ENCODE results near the gene CLEC1A.
"Not testable (repeated sequence)": the region's sequence is repeated elsewhere in the genome, so short reads cannot be mapped to it uniquely, and the experiment has no call there.

Gene CLEC1A

DNA sequence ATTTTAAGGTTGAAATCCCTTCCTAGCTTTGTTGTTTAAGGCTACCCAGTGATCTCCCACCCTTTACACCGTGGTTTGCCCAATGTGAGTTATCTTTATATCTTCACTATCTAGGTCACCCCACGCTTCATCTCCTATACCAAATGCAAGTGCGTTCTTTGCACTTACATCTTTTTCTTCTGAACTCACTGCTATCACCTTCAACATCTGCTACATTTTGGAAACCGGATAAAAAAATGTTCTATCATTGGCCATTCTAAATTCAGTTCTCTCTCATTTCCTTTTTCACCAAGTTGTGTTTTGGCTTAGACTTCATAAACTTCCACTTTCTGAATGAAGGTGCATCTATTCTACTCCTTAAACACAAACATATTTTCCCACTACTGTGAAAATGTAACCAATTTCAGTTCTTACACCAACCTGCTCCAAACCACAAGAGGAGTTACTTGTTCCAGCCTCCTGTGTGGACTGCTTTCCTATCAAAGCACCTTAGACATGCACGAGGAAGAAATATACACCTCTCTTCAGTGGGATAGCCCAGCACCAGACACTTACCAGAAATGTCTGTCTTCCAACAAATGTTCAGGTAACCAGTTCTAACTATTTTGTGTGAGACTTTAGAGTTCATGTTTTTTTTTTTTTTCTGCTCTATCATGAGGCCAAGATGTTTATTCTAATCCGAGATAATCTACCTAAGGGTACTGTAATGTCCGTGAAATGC is 46.4 kb downstream of the CLEC1A start:
- H3K27ac ChIP-seq (ENCODE audit: low read length) = no peak overlapping the region
- no peak overlapping the region for H3K9ac ChIP-seq (ENCODE audit: low read length in 2 of 2)
- H3K36me3 ChIP-seq (ENCODE audit: control insufficient read depth in 2 of 2, insufficient read depth in 2 of 2, low read length in 2 of 2) = no peaks in the 10 kb centered on the region
- H3K4me3 ChIP-seq (ENCODE audit: low read length in 2 of 2) = no peak overlapping the region
- H3K4me1 ChIP-seq (ENCODE audit: control insufficient read depth, insufficient read depth, low read length) = no peaks in the 10 kb centered on the region
- H3K9me3 ChIP-seq (ENCODE audit: control insufficient read depth in 2 of 2, low read length in 2 of 2) = no peaks in the 10 kb centered on the region
- H3K27me3 ChIP-seq (ENCODE audit: control insufficient read depth in 1 of 2, insufficient read depth in 2 of 2, low read length in 2 of 2) = no peaks in the 10 kb centered on the region

DNA sequence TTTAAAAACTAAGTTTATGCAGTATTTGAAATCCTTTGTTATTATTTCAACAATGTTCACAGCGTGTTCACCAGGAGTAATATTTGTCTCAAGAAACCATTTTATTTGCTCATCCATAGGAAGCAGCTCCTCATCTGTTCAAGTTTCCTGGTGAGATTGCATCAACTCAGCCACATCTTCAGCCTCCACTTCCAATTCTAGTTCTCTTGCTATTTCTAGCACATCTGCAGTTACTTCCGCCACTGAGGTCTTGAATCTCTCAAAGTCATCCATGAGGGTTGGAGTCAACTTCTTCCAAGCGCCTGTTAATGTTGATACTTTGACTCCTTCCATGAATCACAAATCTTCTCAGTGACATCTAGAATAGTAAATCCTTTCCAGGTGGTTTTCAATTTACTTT is 50.3 kb downstream of the CLEC1A start:
- Histone ChIP-seq H3K27me3 (ENCODE audit: control insufficient read depth in 1 of 2, insufficient read depth in 2 of 2, low read length in 2 of 2) (no peaks in the 10 kb centered on the region), H3K36me3 (ENCODE audit: control insufficient read depth in 2 of 2, insufficient read depth in 2 of 2, low read length in 2 of 2) (no peaks in the 10 kb centered on the region), H3K4me3 (ENCODE audit: low read length in 2 of 2) (no peak overlapping the region), H3K9me3 (ENCODE audit: control insufficient read depth in 2 of 2, low read length in 2 of 2) (no peaks in the 10 kb centered on the region), H3K27ac (ENCODE audit: low read length) (no peak overlapping the region), H3K9ac (ENCODE audit: low read length in 2 of 2) (no peak overlapping the region), H3K4me1 (ENCODE audit: control insufficient read depth, insufficient read depth, low read length) (no peaks in the 10 kb centered on the region)

DNA sequence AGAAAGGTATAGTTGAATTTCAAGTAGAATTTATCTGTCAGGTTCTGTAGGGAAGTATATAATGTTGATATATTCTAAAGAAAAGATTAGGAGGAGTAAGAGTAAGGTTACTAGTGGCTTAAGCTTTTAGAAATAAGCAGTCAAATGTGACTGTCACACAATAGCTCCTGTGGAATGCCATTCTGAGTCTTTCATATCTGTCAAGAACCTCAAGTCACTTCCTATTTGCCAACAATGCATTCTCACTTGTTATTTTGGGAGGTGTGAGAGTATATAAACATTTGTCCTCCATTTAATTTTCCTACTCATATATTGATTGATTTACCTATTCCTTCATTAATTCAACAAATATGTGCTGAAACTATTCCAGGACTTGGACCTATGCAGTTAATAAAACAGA is 56.6 kb downstream of the CLEC1A start:
- H3K27me3 ChIP-seq (ENCODE audit: control insufficient read depth in 1 of 2, insufficient read depth in 2 of 2, low read length in 2 of 2) = no peaks in the 10 kb centered on the region
- no peaks in the 10 kb centered on the region for H3K9me3 ChIP-seq (ENCODE audit: control insufficient read depth in 2 of 2, low read length in 2 of 2)
- H3K36me3 ChIP-seq (ENCODE audit: control insufficient read depth in 2 of 2, insufficient read depth in 2 of 2, low read length in 2 of 2) = no peaks in the 10 kb centered on the region
- H3K4me3 ChIP-seq (ENCODE audit: low read length in 2 of 2) = no peak overlapping the region
- H3K27ac ChIP-seq (ENCODE audit: low read length) = no peak overlapping the region
- H3K4me1 ChIP-seq (ENCODE audit: control insufficient read depth, insufficient read depth, low read length) = no peaks in the 10 kb centered on the region
- H3K9ac ChIP-seq (ENCODE audit: low read length in 2 of 2) = no peak overlapping the region

DNA sequence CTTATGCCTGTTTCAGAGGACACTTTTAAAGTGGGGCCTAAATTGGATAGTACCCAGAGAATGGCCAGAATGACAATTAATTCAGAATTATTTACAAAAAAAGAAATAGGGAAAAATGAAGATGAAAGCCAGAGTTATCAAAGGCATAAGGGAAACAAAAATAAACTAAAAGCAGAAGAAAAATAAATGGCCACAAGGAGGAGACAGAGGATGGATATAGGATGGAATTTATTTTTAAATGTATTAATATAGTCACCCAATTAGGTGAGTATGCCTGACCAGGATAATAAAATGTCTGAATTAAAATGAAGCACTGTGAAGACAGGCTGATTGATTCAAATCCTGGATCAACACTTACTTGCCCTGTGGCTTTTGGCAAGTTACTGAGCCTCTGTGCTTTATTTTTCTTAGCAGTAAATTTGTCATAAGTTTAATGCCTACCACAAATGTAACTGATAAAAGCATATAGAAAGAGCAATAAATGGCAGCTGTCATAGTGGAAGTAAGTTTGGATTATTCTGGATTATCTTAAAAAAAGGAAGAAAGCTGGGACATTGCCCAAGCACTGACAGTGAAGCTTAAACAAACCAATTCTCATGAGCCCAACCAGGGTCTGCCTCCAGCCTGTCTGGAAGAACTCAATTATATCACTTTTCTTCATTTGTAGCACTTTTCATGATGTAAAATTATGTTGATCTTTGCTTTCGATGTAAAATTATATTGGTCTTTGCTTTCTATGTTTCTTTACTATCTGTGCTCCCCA is 64.8 kb downstream of the CLEC1A start:
- Histone ChIP-seq H3K36me3 (ENCODE audit: control insufficient read depth in 2 of 2, insufficient read depth in 2 of 2, low read length in 2 of 2) (no peaks in the 10 kb centered on the region), H3K27ac (ENCODE audit: low read length) (no peak overlapping the region), H3K9me3 (ENCODE audit: control insufficient read depth in 2 of 2, low read length in 2 of 2) (no peaks in the 10 kb centered on the region), H3K4me1 (ENCODE audit: control insufficient read depth, insufficient read depth, low read length) (no peaks in the 10 kb centered on the region), H3K27me3 (ENCODE audit: control insufficient read depth in 1 of 2, insufficient read depth in 2 of 2, low read length in 2 of 2) (no peaks in the 10 kb centered on the region), H3K4me3 (ENCODE audit: low read length in 2 of 2) (no peak overlapping the region), H3K9ac (ENCODE audit: low read length in 2 of 2) (no peak overlapping the region)

DNA sequence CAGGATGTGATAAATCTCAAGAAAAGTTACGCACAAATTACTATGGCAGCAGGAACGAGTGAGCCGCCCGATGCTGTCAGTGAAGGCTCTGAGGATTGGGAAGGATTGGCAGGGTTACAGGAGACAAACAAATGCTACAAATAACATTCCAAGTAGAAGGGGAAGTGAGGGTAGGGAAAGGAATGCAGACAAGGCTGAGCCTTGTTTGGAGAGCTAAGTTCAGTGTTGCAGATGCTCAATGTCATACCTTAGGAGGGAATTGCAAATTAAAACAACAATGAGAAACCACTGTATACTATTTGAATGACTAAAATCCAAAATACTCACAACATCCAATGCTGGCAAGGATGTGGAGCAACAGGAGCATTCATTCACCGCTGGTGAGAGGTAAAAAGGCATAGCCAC is 67.0 kb downstream of the CLEC1A start:
- Histone ChIP-seq H3K4me1 (ENCODE audit: control insufficient read depth, insufficient read depth, low read length) (no peaks in the 10 kb centered on the region), H3K36me3 (ENCODE audit: control insufficient read depth in 2 of 2, insufficient read depth in 2 of 2, low read length in 2 of 2) (no peaks in the 10 kb centered on the region), H3K4me3 (ENCODE audit: low read length in 2 of 2) (no peak overlapping the region), H3K9ac (ENCODE audit: low read length in 2 of 2) (no peak overlapping the region), H3K27me3 (ENCODE audit: control insufficient read depth in 1 of 2, insufficient read depth in 2 of 2, low read length in 2 of 2) (no peaks in the 10 kb centered on the region), H3K9me3 (ENCODE audit: control insufficient read depth in 2 of 2, low read length in 2 of 2) (no peaks in the 10 kb centered on the region), H3K27ac (ENCODE audit: low read length) (no peak overlapping the region)

DNA sequence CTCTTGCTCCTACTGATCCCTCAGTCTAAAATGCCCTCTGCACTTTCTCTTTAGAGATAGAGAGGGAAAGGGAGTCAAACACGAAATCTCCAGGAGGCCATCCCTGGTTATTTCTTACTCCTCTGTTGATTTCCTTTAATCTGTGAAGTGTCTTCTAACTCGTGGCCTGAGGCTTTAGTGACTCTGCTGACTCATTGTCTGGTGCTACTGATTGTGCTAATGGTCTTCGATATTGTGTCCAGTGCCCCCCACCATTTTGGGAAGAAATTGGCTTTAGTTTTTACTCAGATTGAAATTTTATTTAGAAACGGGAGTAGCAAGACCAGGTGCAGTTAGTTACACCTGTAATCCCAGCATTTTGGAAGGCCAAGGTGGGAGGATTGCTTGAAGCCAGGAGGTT is 67.5 kb downstream of the CLEC1A start:
- Histone ChIP-seq H3K36me3 (ENCODE audit: control insufficient read depth in 2 of 2, insufficient read depth in 2 of 2, low read length in 2 of 2) (no peaks in the 10 kb centered on the region), H3K4me1 (ENCODE audit: control insufficient read depth, insufficient read depth, low read length) (no peaks in the 10 kb centered on the region), H3K9me3 (ENCODE audit: control insufficient read depth in 2 of 2, low read length in 2 of 2) (no peaks in the 10 kb centered on the region), H3K9ac (ENCODE audit: low read length in 2 of 2) (no peak overlapping the region), H3K27me3 (ENCODE audit: control insufficient read depth in 1 of 2, insufficient read depth in 2 of 2, low read length in 2 of 2) (no peaks in the 10 kb centered on the region), H3K27ac (ENCODE audit: low read length) (no peak overlapping the region), H3K4me3 (ENCODE audit: low read length in 2 of 2) (no peak overlapping the region)

DNA sequence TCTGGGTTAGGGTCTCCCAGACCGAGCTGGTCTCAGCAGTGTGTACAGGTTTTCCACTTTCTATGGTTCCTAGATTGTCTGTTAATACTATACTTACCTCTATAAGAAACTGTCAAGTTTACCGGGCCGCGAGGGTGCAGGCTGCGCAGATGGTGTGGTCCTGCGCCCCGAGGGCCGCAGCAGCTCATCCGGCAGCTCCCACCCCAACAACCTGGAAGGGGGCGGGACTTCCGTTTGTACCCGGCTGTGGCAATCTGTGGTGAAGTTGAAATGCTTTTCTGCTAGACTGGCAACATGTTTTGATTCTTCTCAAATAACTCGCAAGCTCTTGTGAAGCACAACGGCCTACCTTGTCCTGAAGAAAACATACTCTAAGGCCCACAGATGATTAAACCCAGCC is 68.3 kb downstream of the CLEC1A start, which contains the start of gene CLEC9A:
TSS of gene CLEC9A (plus strand) at position 237 of the 400 bp plus-strand sequence. CDS start 22,006 bp downstream, outside the sequence.
- Histone ChIP-seq H3K36me3 (ENCODE audit: control insufficient read depth in 2 of 2, insufficient read depth in 2 of 2, low read length in 2 of 2) (no peaks in the 10 kb centered on the region), H3K4me3 (ENCODE audit: low read length in 2 of 2) (no peak within 1 kb of the TSS), H3K27ac (ENCODE audit: low read length) (no peak within 1 kb of the TSS), H3K9ac (ENCODE audit: low read length in 2 of 2) (no peak within 1 kb of the TSS), H3K9me3 (ENCODE audit: control insufficient read depth in 2 of 2, low read length in 2 of 2) (no peaks in the 10 kb centered on the region), H3K27me3 (ENCODE audit: control insufficient read depth in 1 of 2, insufficient read depth in 2 of 2, low read length in 2 of 2) (no peaks in the 10 kb centered on the region), H3K4me1 (ENCODE audit: control insufficient read depth, insufficient read depth, low read length) (no peaks in the 10 kb centered on the region)

DNA sequence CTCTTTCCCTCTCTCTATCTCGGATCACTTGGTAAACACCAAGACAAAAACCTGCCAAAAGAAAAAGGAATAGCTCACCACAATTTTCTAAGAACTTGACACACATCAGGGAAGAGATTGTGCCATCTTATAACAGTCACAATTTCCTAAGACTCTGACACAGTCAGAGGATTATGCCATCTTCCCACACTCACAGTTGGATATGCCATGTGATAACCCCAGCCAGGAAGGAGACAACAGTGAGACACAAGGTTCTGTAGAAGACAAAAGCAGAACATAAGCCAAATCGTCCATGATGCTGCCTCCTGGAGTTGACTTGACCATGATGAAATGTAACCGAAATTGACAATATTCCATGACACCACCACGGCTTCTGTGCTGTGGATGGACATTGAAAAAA is 71.1 kb downstream of the CLEC1A start:
- Histone ChIP-seq H3K4me3 (ENCODE audit: low read length in 2 of 2) (no peak overlapping the region), H3K27ac (ENCODE audit: low read length) (no peak overlapping the region), H3K9ac (ENCODE audit: low read length in 2 of 2) (no peak overlapping the region)

DNA sequence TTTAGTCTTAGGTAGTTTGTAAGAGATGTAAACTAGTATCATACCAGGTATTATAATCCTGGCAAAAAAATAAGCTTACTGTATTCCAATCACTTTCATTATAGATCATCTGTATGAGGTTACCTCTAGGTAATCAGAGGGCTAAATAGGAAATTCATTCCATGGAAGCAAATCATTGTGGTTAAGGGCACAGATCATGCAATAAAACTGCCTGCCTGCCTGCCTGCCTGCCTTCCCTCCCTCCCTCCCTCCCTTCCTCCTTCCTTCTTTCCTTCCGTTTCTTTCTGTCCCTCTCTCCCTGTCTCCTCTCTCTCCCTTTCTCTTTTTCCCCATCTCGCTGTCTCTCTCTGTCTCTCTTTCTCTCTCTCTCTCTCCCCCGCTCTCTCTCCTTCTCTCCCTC is 71.5 kb downstream of the CLEC1A start:
- H3K27ac ChIP-seq (ENCODE audit: low read length) = no peak overlapping the region
- H3K9ac ChIP-seq (ENCODE audit: low read length in 2 of 2) = no peak overlapping the region
- no peaks in the 10 kb centered on the region for H3K4me1 ChIP-seq (ENCODE audit: control insufficient read depth, insufficient read depth, low read length)
- H3K27me3 ChIP-seq (ENCODE audit: control insufficient read depth in 1 of 2, insufficient read depth in 2 of 2, low read length in 2 of 2) = no peaks in the 10 kb centered on the region
- H3K4me3 ChIP-seq (ENCODE audit: low read length in 2 of 2) = no peak overlapping the region
- no peaks in the 10 kb centered on the region for H3K36me3 ChIP-seq (ENCODE audit: control insufficient read depth in 2 of 2, insufficient read depth in 2 of 2, low read length in 2 of 2)
- H3K9me3 ChIP-seq (ENCODE audit: control insufficient read depth in 2 of 2, low read length in 2 of 2) = no peaks in the 10 kb centered on the region

More for the DNA sequence above, 71.1 kb downstream of the CLEC1A start:
- H3K4me1 ChIP-seq (ENCODE audit: control insufficient read depth, insufficient read depth, low read length) = no peaks in the 10 kb centered on the region
- H3K36me3 ChIP-seq (ENCODE audit: control insufficient read depth in 2 of 2, insufficient read depth in 2 of 2, low read length in 2 of 2) = no peaks in the 10 kb centered on the region
- H3K9me3 ChIP-seq (ENCODE audit: control insufficient read depth in 2 of 2, low read length in 2 of 2) = no peaks in the 10 kb centered on the region
- H3K27me3 ChIP-seq (ENCODE audit: control insufficient read depth in 1 of 2, insufficient read depth in 2 of 2, low read length in 2 of 2) = no peaks in the 10 kb centered on the region

DNA sequence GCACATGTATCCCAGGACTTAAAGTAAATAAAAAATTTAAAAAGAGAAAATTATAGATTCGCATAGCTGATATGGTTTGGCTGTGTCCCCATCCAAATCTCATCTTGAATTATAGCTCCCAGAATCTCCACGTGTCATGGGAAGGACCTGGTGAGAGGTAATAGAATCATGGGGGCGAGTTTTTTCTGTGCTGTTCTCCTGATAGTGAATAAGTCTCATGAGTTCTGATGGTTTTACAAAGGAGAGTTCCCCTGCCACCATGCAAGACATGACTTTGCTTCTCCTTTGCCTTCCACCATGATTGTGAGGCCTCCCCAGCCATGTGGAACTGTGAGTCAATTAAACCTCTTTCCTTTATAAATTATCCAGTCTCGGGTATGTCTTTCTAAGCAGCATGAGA is 72.1 kb downstream of the CLEC1A start:
- H3K36me3 ChIP-seq (ENCODE audit: control insufficient read depth in 2 of 2, insufficient read depth in 2 of 2, low read length in 2 of 2); H3K9me3 ChIP-seq (ENCODE audit: control insufficient read depth in 2 of 2, low read length in 2 of 2); H3K27ac ChIP-seq (ENCODE audit: low read length); H3K9ac ChIP-seq (ENCODE audit: low read length in 2 of 2); H3K27me3 ChIP-seq (ENCODE audit: control insufficient read depth in 1 of 2, insufficient read depth in 2 of 2, low read length in 2 of 2); H3K4me3 ChIP-seq (ENCODE audit: low read length in 2 of 2); H3K4me1 ChIP-seq (ENCODE audit: control insufficient read depth, insufficient read depth, low read length): not testable (repeated sequence)

DNA sequence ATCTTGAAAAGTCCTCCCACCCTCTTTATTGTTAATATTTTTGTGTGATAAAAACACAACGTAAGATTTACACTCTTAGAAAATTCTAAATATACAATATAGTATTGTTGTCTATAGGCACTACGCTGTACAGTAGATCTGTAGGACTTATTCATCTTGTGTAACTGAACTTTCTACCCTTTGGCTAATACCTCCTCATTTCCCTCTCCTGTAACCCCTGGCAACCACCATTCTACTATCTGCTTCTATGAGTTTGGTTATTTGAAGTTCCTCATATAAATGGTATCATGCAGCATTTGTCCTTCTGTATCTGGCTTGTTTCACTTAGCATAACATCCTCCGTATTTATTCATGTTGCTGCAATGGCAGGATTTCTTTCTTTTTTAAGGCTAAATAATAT is 73.5 kb downstream of the CLEC1A start:
- no peaks in the 10 kb centered on the region for H3K27me3 ChIP-seq (ENCODE audit: control insufficient read depth in 1 of 2, insufficient read depth in 2 of 2, low read length in 2 of 2)
- no peaks in the 10 kb centered on the region for H3K4me1 ChIP-seq (ENCODE audit: control insufficient read depth, insufficient read depth, low read length)
- H3K4me3 ChIP-seq (ENCODE audit: low read length in 2 of 2) = no peak overlapping the region
- no peak overlapping the region for H3K27ac ChIP-seq (ENCODE audit: low read length)
- no peaks in the 10 kb centered on the region for H3K36me3 ChIP-seq (ENCODE audit: control insufficient read depth in 2 of 2, insufficient read depth in 2 of 2, low read length in 2 of 2)
- H3K9me3 ChIP-seq (ENCODE audit: control insufficient read depth in 2 of 2, low read length in 2 of 2) = no peaks in the 10 kb centered on the region
- no peak overlapping the region for H3K9ac ChIP-seq (ENCODE audit: low read length in 2 of 2)

Data from stomach smooth muscle (tissue), 2 donors.